NCI-H2196 (cell line): Measurements from ENCODE around the gene ENTPD2.
A peak's percentile ranks its signal among the peaks of the same experiment; 100 is the strongest.

Experiments
- DNase-seq: peaks from one replicate; lab custom pipeline; 2025; ENCODE audit not compliant: unreplicated experiment; lab: John Stamatoyannopoulos, UW

Gene ENTPD2

GRCh38 chr9:137053944-137054931, at the start of gene ENTPD2:
TSS of gene ENTPD2 (minus strand) at chr9:137054061. CDS start at chr9:137053997, 64 bp downstream.
- DNase-seq = peak; percentile 84

- DNase-seq = no peak
These were observed 49.5 kb upstream of the ENTPD2 start for GRCh38 chr9:137103206-137103999.

GRCh38 chr9:137099231-137099630, 45.4 kb upstream of the ENTPD2 start:
- DNase-seq = no peak

GRCh38 chr9:137097761-137098462, 44.1 kb upstream of the ENTPD2 start:
- no peak for DNase-seq

- DNase-seq = no peak
These were observed 43.1 kb upstream of the ENTPD2 start for GRCh38 chr9:137096785-137097546.

GRCh38 chr9:137095664-137096517, 42.0 kb upstream of the ENTPD2 start:
- DNase-seq = no peak

- no peak for DNase-seq
These were observed 35.5 kb upstream of the ENTPD2 start for GRCh38 chr9:137089232-137089947.

- peak; percentile 28 for DNase-seq
These were observed 34.3 kb upstream of the ENTPD2 start for GRCh38 chr9:137088121-137088520.

- no peak for DNase-seq
These were observed 33.6 kb upstream of the ENTPD2 start for GRCh38 chr9:137087409-137087925.

- peak; percentile 99 for DNase-seq
These were observed 32.9 kb upstream of the ENTPD2 start, which contains the start of gene MAN1B1 for GRCh38 chr9:137086531-137087408. TSS of gene MAN1B1 (plus strand) at chr9:137086985. CDS start at chr9:137087000, 15 bp downstream.

- peak; percentile 22 for DNase-seq
These were observed 32.2 kb upstream of the ENTPD2 start for GRCh38 chr9:137085920-137086530.

- DNase-seq = no peak
These were observed 30.7 kb upstream of the ENTPD2 start for GRCh38 chr9:137084526-137084925.

- no peak for DNase-seq
These were observed 29.6 kb upstream of the ENTPD2 start for GRCh38 chr9:137083394-137084004.

- no peak for DNase-seq
These were observed 29.0 kb upstream of the ENTPD2 start for GRCh38 chr9:137082925-137083290.

- no peak for DNase-seq
These were observed 28.5 kb upstream of the ENTPD2 start for GRCh38 chr9:137082222-137082924.
